IPS-NIHi7 (cell line): ENCODE results near the gene ZNF419.

Experiments
- DNase-seq: peaks from one replicate; pipeline ENCODE4 v3.0.0; 2012; ENCODE audit warnings: mixed read lengths; ENCODE audit errors: extremely low spot score

ZNF419 gene

GRCh38 chr19:57527136-57527881 lies 39.8 kb downstream of the ZNF419 start, which contains the start of gene ZNF549:
Gene ZNF549, plus strand, starts transcription at chr19:57527356. Its CDS starts 218 bp downstream, at chr19:57527574.
- peak; percentile 99 for DNase-seq

- DNase-seq, result no peak
Observed at GRCh38 chr19:57537953-57538547, 50.5 kb downstream of the ZNF419 start.
